HCEC 1CT (cell line): Measurements from ENCODE around the gene KRTAP6-1.

Experiments used
- DNase-seq: peaks from one replicate; pipeline ENCODE4 v3.0.0-alpha.2; 2017

The KRTAP6-1 gene, protein sequence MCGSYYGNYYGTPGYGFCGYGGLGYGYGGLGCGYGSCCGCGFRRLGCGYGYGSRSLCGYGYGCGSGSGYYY

DNA sequence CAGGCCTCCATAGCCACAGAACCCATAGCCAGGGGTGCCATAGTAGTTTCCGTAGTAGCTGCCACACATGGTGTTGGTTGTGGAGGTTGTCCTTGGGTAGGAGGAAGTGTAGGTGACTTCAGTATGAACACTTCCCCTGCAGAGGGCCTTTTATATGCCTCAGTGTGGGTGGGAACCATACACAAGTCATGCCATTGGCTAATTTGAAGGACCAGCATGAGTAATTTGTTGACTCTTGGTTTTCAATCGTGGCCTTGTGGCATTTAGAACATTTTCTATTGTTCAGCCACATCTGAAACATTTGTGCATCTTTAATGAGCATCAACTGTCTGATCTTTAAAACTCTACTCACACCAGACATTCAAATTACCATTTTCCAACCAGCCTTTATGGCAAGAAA lies at the start of gene KRTAP6-1:
TSS of gene KRTAP6-1 (minus strand) at position 95 of the 400 bp plus-strand sequence. CDS start at position 69, 26 bp downstream.
- no peak for DNase-seq

DNA sequence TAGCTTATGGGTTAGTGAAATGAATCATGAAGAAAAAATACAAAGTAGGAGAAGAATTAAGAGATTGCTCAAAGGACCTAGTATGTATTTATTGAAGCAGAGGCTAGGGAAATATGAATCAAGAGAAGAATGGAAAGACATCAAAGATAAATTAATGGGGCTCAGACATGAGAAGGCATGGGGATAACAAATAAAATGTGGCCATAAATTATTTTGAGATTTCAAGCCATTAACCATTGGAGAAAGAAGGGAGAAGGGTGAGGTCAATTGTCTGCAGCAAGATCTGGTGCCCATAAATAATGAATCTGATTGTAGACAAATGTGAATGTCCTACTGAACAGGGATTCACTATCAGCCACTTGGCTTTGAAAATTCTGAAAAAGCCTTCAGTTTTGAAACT lies 39.2 kb upstream of the KRTAP6-1 start:
- DNase-seq = no peak

DNA sequence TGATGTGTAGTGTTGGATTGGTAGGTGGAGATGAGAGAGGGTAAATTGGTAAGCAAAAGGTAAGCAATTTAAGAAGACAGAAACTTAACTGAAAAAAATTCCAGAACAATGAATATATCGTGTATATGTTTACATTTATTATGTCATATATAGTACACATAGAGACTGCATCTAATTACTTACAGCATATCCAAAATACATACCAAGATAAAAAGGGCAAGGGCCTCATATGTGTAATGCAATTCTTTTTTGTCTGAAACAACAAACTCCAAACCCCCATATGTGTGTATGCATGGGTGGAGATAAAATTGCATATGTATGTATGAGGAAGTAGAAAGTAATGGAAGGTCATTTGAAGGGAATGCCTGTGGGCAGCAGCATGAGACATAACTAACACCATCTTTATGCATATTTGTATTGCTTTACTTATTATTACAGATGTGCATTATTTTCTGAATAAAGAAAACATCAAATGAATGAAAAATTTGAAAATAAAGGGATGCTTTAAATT lies 33.2 kb upstream of the KRTAP6-1 start:
- no peak for DNase-seq

DNA sequence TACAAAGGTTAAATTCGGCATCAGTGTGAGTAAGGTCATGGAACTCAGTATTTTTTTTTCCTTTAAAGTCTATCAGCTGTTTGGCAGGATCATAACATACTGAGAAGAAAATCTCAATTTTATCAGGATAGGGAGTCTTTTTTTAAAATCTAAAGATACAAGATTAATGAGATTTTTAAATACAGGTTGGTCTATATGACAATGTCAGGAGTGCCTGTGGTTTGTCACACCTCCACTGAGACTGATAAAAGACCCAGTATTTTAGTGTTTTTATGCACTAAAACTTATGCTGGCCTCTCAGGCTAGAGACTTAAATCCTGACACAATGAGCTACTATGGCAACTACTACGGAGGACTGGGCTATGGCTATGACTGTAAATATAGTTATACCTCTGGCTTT lies 28.8 kb upstream of the KRTAP6-1 start, which contains the start of gene KRTAP20-3:
TSS of gene KRTAP20-3 (plus strand) at position 301 of the 400 bp plus-strand sequence.
- DNase-seq = no peak

DNA sequence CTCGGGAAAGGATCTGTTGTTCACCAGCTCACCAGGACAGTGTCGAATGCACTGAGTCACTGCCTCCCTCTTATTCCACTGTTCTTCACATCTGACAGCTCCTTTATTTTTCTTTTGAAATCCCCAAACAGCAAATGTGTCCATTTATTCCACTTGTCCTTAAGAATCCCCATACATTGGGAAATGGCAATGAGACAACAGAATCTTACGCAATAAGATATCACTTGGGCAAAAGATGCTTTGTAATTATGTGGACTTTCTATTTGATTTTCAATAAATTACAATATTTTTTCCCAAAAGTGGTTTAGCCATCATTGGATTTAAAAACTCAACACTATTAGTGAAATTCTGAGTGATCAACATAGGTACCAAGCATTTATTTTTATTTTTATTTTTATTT lies 25.0 kb upstream of the KRTAP6-1 start:
- DNase-seq = no peak

DNA sequence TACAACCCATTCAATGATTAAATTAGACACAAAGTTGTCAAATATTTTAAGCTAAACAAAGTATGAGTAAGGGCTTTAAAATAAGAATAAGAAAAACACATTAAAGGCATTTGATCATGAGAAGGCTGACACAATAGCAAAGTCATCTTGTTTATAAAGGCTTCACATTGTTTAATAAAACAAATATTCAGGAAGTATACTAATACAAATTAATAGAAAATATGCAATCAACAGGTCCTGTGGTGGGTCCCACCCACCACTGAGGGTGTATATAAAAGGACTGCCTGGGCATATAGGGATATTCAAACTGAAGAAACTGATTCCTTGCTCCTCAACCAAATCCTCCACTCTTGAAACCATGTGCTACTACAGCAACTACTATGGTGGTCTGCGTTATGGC lies 21.2 kb upstream of the KRTAP6-1 start, which contains the start of gene KRTAP20-2:
TSS of gene KRTAP20-2 (plus strand) at position 301 of the 400 bp plus-strand sequence. CDS start at position 359, 58 bp downstream.
- DNase-seq = no peak

DNA sequence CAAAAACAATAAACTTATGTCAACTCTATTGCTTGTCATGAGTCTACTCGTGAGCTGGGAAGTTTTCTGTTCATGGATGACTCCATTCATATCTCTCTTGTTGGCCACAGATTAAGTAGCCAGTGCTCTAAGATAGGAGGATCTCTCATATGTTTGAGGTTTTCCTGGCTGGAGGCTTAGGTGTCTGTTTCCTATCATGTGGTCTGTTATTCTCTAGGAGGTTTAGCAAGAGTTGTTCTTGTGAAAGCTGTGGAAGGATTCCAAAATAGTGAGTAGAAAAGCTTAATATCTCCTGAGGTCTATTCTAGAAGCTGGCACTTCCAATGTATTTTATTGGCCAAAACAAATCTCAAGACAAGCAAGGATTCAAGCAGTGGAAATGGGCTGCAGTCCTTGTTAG lies 15.5 kb upstream of the KRTAP6-1 start:
- DNase-seq = no peak

DNA sequence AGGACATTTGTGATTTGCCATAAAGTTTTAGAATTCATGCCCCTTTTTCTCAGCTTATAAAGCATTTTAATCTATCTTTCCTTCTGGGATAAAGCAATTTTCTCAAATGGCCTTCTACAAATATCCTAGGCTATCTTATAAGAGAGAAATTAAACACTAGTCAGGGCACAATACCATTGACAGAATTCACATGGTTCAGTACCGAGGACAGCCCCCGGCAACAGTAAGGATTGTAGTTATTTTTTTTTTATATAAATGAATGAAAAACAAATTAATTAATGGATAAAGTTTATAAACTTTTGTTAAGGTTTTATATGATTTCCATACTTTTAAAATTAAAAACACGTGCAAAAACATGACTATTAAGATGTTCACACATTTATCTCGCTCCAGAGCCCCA lies 14.4 kb upstream of the KRTAP6-1 start:
- no peak for DNase-seq

DNA sequence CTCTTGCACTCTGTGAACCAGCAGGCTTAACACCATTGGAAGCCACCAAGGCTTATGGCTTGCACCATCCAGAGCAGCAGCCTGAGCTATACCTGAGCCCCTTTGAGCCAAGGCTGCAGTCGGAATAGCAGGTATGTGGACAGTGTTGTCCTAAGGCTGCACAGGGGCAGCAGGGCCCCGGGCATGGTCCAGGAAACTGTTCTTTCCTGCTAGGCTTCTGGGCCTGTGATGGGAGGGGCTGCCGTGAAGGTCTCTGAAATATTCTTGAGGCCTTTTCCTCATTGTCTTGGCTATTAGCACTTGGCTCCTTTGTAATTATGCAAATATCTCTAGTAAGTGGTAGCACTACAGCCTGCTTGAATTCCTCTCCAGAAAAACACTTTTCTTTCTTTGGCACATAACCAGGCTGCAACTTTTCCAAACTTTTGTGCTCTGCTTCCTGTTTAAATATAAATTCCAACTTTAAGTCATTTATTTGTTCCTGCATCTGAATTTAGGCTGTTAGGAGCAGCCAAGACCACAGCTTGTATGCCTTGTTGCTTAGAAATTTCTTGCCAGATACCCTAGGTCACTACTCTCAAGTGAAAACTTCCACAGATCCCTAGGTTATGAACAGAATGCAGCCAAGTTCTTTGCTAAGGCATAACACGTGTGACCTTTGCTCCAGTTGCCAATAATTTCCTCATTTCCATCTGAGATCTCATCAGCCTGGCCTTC lies 11.9 kb upstream of the KRTAP6-1 start:
- no peak for DNase-seq

DNA sequence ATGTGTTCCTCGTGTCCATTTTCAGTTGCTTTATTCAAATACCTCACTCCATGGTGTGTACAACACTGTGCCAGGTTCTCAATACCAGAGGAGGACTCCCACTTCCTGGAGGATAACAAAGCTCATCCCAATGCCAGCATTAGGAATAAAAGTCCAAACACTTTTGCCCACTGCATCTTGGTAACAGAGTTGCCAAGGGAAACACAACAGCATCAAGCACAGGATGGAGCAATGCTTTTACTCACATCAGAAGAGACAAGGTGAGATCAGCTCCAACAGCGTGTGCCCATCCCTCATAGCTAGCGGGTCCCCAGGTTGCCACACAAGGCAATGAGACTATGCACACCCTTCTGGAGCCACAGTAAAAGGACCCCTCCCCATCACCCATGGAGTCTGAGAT lies 9.6 kb upstream of the KRTAP6-1 start:
- no peak for DNase-seq

DNA sequence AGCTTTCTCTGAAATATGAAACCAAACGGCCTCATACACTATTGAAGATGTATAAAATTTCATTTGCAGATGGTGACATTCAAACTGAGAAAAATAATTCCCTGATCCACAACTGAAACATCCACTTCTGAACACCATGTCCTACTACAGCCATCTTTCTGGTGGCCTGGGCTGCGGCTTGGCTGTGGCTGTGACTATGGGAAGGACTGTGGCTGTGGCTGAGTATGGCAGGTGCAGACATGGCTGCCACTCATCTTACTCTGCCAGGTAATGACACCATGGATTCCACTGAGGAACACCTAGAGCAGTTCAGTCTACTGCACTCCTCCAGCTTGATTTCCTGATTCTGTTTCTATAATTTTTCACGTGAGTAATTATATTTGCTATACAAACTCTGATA lies 6.8 kb upstream of the KRTAP6-1 start, which contains the start of gene KRTAP20-4:
TSS of gene KRTAP20-4 (plus strand) at position 106 of the 400 bp plus-strand sequence.
- DNase-seq = no peak

DNA sequence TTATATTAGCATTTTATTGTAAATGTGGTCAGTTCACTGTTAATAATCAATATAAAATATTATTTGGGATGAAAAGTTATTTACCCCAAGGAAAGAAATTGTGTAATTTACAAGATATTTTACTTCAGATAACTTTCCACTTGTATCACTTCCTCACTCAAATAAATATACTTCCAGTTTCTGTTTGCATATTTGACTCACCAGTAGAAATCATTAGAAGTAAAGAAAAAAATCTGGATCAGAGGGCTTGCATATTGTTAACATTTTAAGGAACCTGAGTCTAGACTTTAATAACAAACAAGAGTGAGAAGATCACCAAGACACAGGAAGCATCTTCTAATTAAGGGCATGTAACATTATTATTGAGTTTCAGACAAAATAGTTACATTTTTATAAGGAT lies 6.3 kb upstream of the KRTAP6-1 start:
- DNase-seq = no peak

DNA sequence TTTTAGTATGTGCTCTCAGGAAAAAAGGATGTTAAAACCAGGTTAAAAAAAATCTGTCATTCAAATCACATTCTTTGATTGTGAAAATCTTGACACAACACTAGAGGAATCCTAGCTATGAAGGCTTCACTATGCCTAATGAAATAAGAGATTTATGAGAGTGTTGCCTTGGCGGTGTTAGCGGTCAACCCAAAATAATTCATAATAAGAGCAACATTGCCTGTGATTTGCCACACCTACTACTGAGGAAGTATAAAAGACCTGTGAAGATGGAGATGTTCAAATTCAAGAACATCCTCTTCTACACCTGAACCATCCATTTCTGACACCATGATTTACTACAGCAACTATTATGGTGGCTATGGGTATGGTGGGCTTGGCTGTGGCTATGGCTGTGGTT lies 2.4 kb upstream of the KRTAP6-1 start, which contains the start of gene KRTAP20-1:
TSS of gene KRTAP20-1 (plus strand) at position 301 of the 400 bp plus-strand sequence. CDS start at position 331, 30 bp downstream.
- no peak for DNase-seq

DNA sequence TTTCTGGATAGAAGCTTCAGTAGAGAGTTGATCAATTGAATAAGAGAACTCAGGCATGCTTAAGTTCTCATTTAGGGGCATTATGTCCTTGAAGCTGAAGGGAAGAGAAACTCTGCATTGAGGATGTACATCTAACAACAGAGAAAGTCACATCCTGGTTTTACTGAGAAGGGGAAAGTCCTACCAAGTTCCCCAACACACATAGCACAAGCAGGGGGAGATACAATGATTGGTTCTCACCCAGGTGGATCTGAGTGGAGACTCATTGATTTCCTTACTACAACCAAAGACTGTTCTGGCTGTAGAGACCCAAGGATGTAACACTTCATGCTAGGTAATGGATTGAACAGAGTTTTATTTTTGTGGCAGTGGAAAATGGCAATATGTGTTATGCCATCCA lies 1.5 kb upstream of the KRTAP6-1 start:
- no peak for DNase-seq

DNA sequence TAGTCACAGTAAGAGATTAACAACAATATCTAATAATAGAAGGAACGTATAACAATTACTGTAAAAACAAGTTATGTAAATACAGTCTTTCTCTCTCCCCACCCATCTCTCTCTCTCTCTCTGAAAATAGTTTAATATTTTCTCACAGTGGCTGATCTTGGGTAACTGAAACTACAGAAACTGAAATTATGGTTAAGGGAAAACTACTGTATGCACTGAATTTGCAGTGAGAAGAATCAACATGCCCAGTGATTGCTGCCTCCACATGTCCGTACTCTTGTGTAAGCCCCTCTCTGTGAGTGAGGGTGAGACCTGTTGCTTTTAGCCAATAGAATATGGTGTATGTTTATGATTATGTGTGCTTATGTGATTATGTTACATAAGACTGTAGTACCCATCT lies 1.6 kb downstream of the KRTAP6-1 start:
- DNase-seq = no peak

DNA sequence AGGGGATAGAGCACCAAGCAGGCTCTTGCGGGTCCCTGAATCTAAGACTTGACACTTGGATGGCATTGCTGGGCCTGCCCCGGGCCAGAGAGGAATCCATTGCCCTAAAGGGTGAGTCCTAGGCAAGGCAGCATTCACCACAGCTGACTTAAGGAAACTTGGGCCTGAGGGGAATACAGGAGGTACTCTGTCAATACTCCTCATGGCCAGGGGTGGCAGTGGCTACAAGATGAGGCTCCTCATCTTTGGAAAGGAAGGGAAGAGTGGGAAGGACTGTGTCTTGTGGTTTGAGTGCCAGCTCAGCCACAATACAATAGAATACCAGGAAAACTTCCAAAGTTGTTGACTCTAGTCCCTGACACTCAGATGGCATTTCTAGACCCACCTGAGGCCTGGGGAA lies 7.8 kb downstream of the KRTAP6-1 start:
- no peak for DNase-seq

DNA sequence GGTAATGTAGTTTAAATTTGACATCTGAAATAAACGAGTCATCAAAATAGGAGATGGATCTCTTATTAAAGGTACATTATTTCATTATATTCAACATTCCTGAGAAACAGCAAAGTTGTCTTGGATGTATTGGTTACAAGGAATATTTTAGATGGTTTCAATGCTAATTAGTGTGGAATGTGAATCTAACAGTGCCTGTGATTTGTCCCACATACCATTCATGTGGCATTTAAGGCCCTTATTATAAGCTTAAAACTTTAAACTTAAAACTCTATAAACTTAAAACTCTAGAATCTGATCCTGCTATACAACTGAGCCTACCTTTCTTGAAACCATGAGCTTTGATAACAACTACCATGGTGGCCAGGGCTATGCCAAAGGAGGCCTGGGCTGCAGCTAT lies 12.9 kb downstream of the KRTAP6-1 start, which contains the start of gene KRTAP22-1:
TSS of gene KRTAP22-1 (plus strand) at position 301 of the 400 bp plus-strand sequence.
- DNase-seq = no peak

DNA sequence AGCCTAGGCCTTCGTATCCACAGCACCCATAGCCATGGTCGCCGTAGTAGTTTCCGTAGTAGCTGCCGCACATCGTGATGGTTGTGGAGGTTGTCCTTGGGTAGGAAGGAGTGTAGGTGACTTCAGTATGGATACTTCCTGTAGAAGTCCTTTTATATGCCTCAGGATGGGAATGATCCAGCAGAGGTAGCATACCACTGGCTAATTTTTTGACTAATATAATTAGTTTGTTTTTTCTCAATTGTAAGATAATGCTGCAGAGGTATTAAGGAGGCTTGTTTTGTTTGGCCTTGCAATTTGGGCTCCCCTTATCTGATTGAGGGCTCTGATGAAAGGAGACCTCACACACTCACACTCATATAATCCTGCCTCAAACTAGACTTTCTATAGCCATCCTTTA lies 14.9 kb downstream of the KRTAP6-1 start, which contains the start of gene KRTAP6-2:
TSS of gene KRTAP6-2 (minus strand) at position 101 of the 400 bp plus-strand sequence. CDS start at position 73, 28 bp downstream.
- DNase-seq = no peak

DNA sequence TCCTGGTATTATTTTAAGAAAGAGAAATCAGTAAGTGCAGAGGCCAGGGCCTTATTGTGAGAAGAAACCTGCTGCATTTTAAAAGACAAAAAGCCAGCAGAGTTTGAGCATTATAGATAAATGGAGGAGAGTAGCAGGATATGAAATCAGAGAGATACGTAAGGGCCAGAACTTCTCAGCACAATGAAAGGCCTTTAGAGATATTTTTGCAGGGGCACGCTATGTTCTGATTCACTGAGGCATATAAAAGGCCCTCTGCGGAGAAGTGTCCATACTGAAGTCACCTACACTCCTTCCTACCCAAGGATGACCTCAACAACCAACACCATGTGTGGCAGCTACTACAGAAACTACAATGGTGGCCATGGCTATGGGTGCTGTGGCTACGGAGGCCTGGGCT lies 21.6 kb downstream of the KRTAP6-1 start, which contains the start of gene KRTAP6-3:
TSS of gene KRTAP6-3 (plus strand) at position 301 of the 400 bp plus-strand sequence. CDS start at position 307, 6 bp downstream.
- no peak for DNase-seq

DNA sequence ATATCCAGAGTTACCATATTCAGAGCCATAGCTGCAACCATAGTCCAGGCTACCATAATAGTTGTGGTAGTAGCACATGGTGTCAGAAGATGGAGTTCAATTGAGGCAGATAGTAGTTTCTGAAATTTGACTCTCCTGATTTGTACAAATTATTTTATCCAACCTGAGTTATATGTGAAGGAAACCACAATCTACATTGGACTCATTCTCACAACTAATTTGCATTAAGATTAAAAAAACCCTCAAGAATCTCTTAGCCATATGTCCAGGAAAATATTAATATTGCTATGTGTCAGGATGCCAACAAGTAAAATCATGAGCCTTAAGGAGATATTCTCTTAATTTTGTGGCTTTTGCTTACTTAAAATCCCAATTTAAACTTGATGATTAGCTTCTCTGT lies 23.4 kb downstream of the KRTAP6-1 start, which contains the start of gene KRTAP22-2:
TSS of gene KRTAP22-2 (minus strand) at position 101 of the 400 bp plus-strand sequence.
- DNase-seq = no peak

DNA sequence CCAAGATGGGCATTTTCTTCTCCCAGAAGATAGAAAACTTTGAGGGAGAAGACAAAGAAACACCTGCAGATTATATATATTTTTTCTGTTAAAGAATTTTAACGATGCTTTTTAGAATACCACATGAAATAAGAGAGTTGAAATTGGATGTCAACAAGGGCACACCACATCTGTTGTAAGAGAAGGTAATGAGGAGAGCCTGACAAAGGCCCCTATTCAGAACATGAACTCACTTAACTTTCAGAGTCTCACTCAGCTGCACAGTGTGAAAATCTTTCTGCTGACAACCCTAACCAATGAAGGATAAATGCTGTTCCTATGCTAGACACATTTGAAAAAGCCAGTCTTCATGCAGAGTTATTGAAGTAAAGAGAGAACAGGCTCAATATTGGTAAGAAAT lies 30.9 kb downstream of the KRTAP6-1 start:
- no peak for DNase-seq

DNA sequence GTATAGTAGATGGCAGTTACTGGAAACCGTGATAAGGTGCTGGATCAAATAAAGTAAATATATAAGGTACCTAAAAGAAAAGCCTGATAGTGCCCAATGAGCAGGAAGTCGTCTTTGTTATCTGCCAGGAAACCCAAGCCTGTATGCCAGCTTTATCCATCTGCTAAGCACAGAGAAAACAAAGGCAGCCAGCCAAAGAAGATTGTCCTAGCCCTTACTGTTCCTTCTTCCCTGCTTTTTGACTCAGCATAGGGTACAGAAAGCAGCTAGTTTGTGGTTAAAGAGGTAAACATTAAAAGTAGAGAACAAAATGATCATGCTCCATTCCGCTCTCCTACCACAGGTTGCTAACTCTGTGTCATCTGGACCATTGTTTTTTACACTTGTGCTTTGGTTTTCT lies 33.6 kb downstream of the KRTAP6-1 start:
- DNase-seq = no peak

DNA sequence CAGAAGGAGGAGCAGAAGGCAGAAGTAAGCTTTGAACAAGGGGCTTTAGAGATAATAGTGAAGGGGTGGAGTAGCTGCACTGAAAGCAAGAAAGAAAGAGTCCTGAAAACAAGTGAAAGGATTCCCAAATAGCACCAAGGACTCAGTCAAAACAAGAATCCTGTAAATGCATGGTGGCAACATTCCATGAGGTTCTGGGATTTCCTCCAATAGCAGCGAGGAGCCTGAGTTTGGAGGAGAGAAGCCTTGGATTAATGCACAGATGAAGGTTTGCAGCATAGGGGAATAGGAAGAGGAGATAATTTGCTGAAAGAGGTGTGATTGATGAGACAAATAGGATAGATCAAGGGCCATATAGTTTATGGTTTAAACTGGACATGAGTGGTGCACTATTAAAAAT lies 34.4 kb downstream of the KRTAP6-1 start:
- no peak for DNase-seq

DNA sequence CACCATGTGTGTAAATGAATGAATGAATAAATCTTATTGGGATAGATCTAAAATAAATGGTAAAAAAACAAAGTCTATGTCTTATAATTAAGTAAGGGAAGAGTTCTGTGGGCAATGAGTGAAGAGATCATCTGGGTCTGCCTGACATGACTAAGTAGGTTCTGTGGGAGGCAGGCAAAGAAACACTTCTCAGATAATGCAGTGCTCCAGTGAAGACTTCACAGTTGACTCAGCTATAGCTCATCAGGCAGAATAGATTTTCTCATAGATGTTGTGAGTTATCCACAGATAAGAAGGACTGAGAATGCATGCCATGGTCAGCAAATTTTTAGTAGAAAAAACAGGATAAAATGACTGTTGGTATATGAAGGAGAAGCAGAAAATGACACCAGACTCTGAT lies 36.0 kb downstream of the KRTAP6-1 start:
- DNase-seq = no peak
